Stromal cell of bone marrow (primary cell): ENCODE data around the gene KCNJ6.

Experiments
- DNase-seq: peaks from one replicate; pipeline ENCODE4 v3.0.0-alpha.2; 2012; ENCODE audit warnings: low read depth

The KCNJ6 gene

DNA sequence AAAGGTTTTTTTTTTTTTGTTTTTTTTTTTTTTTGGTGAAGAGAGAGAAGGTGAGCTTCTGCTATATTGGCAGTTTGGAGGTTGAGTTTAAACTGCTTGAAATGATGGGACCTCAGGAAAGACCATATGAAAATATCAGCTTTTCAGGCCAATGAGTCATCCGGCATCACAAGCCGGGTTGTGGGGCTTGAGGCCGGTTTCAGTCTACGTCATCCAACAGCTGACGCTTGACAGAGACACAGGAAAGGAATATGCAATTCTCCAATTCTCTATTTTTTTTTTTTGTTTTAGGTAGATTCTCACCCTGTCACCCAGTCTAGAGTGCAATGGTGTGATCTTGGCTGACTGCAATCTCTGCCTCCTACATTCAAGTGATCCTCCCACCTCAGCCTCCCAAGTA is 52.4 kb downstream of the KCNJ6 start:
- no peak for DNase-seq

DNA sequence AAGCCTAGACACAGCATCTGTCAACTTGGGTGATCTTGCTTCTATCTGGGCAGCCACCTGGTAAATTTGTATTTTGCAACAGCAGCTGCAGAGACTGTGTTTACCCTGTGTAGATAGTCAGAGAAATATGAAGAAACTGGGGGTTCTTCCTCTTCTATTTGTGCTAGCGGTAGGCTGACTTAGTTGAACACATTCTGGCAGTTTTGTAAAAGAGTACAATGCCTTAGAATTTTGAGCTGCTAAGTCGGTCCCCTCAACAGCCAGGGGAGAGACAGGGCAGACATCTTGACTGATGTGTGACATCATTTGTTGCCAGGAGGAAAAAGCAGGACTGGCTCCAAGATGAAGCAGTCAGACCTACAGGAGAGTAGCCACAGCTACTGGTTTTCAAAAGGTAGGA is 53.7 kb downstream of the KCNJ6 start:
- no peak for DNase-seq

DNA sequence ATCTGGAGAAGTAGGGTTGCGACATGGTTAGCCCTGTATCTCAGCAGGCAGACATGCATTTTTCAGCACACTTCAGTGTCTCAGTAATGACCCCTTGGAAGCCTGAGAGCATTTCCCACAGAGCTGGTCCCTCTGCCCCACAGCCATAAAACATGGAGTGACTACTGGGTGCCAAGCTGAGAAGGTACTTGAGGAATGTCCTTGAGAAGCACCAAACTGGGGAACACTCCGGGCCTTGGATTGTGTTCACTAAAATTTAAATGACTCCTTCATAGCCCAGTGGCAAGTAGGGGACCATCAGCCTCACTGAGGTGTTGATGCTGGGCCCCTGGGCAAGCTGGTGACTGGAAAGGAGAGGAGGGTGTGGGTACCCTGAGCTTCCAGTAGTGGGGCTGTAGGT is 54.7 kb downstream of the KCNJ6 start:
- no peak for DNase-seq

DNA sequence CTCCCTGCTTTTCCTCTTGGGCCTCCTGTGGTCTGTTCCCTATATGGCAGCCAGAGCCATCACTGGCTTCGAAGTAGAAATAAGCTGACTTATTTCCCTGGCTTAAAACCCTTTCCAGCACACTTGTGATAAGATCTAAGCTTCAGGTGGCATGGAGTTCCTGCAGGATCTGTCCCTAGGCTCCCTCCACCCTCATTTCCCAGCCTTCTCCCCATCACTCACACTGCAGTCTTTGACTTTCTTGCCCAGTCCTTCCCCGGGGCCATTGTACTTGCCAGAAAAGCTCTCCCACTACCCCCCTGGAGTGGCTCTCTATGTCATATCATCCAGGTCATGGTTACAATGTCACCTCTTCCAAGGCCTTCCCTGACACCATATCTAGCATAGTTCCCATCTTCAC is 55.8 kb downstream of the KCNJ6 start:
- DNase-seq: no peak

DNA sequence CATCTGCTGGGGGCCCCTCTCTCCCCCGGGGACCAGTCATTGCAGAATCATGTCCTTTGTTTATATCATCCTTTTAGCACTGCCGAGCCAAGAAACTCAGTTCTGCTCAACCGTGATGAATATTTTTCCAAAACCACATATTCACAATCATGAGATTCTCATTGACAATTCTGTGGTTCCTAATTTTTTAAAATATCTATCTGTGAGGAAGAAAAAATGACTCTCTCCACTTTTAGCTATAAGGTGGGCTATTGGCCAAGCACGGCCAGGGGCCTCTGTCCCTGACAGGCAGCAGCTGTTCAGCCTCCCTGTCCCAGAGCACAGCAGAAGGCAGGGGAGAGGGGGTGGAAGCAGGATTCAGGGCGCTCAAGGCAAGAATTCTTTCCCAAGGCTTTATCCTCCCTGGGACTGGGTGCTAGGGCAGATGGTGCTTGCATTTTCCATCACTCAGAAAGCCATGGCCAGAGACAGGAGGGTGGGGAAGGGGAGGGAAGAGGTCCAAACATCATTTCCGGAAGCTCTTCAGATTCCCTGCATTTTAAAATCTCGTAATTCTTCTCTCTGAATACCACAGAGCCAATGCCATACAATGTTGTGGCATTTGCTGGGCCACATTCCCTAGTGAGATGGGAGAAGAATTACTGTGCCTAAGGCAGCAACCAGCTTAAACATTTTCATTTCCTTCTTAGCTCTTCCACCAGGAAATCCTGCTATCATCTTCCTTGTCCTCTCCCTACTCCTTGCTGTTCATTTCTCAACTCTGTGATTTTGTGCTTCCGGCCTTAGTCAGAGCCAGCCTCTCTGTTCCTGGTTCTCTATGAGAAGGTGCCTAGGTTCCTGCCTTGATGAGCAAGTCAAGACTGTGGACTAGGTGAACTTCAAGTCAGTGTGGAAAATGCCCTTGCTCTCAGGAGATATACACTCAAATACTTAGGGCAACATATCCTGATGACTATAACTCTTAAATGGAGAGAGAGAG is 60.3 kb downstream of the KCNJ6 start:
- no peak for DNase-seq

DNA sequence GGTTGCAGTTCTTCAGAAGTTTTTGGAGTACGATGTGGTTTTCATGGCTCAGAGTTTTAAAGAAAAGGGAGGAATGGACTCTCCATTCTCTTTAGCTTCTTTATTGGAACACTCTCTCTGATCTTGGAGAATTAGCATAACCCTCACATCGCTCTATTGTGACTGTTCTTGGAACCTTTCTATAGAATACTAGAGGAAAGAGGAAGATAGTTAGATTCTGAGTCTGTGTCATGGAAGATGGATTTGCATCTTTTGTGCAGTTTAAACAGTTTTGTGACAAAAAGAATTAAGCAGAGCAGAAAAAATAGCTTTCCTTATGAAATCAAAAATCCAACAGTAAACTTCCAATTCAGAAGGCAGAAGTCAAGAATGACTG is 61.0 kb downstream of the KCNJ6 start:
- DNase-seq: no peak

DNA sequence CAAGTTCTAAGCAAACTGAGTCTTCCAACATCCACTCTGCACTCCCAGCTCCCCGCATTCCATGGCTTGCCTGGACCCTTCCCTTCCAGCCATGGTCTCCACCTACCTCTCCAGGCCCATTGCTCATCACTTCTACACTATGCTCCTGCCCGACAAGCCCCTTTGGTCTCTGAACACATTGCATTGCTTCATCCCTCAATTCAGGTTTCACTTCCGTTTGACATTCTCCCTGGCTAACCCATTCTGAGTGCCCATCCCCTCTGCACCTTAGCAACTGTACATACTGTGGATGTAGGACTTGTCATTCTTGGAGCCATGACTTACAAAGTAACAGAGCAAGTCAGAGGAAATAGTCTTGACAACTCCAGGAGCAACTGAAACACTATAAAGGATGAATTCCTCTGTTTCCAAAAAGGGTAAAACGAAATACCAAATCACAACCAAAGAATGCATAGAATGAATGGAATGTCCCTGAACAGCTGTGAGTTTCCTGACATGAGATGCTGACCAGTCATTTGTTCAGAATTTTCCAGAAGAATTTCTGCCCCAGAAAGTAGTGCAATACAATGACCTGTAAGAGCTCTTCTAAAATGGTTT is 66.7 kb downstream of the KCNJ6 start:
- DNase-seq: peak; percentile 12

DNA sequence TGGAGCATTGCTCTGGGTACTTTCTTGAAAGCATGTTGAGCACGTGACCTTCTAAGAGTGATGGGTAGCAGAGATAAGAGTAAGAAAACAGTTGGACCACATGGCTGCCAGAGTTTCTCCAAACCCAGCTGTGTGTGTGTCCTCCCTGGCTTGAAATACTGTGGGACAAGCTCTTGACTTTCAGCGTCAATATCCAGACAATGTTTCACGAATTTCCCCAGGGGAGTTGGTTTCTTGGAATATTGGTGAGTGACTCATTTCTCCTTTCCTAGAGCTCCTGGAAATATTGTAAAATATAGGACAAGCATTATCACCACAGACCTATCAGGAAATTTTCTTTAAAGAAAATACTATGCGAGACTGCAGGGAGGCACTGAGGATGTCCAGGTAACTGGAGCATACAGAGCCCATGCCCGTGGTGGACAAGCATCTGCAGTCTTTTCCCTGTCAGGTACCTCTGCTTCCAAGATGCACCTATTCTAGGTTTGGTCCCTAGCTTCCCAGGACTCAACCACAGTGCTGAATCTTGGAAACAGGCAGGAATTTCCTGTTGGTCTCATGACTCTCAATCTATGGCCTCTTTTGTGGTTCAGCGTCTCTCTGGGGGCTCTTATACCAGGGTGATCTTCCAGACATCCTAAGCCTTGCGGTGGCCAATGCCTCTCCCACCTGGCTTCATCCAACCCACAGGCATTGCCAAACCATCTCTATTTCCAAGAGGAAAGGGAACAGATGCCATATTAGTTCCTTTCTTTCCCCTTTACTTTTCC is 67.4 kb downstream of the KCNJ6 start:
- peak; percentile 61 for DNase-seq

DNA sequence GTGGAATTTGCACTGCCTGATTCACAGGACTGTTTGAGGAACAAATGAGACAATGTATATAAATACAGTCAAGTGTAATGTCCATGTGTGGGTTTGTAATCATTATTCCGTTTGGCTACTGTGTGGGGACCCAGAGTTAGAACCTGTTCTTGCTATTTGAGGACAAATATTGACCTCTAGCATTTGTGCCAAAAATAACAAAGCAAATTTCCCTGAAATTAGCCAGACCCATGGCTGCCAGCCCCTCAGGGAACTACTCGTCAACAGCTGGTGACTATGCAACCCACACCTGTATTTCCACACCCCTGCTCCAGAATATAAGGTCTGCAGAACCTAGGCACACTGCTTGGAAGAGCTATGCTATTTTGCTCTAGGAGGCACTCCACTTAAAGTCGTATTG is 70.7 kb downstream of the KCNJ6 start:
- DNase-seq: no peak

DNA sequence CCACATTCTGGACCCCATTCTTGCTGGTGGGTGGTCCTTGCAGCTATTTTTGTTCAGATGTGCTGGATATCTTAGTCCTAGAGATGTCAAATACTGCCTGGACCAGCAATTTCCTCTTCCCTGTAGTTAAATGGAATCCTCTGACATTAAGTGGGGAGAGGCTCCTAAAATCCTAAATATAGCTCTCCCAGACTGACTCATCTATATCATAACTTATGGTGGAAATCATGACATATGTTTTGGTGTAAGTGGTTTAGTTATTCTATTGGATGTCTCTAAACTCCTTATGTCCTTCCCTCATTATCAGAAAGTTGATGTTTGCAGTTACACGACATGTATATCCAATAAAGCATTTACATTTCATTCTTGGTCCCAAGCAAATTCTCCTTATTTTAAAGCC is 73.1 kb downstream of the KCNJ6 start:
- no peak for DNase-seq

DNA sequence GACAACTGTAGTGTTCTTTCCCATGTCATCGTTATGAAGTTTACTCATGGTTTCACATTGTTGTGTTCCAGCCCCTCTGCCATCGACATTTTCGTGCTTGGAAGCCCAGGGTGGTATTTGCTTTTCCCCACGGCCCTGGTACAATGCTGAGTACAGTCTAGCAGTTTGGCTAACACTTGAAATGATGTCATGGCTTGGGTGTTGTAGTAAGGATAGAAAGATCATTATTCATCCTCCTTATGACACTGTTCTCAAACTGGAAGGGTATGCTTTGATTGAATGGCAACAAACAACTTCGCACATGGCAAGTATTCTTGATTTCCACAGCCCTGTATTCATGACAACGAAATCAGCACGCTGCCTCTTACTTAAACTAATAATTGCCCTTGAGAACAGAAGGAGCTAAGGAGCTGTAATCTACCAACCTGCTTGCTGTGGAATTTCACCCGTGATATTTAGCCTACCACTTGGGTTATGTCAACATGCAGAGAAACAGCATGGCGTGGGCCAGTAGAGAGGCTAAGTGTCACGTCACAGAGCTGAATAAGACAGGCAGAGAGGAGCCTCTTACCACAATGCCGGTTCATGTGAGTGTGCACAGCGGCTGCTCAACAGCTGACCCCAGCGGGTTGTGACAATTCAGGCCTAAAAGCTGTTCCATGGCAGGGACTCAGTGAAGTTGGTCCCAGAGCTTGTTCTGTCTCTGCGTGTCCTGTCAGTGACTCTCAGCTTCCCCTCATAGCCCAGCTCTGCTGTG is 73.9 kb downstream of the KCNJ6 start:
- no peak for DNase-seq

DNA sequence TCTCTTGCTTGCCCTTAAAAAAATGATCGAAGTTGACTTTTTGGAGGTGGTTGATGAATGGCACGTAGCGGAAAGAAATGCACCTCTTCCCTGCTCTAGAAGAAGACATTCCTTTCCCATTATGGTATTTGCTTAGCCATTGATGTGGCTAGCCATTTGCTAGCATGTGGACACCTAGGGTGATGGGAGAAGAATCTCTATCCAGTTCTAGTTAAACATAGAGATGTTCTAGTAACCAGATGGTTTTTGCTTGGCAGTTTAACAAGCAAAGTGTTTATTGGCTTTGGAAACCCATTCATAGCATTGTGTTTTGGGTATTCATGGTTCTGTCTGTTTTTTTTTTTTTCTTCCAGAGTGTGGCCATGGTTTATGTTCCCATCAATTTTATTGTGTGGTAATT is 78.9 kb downstream of the KCNJ6 start:
- no peak for DNase-seq

DNA sequence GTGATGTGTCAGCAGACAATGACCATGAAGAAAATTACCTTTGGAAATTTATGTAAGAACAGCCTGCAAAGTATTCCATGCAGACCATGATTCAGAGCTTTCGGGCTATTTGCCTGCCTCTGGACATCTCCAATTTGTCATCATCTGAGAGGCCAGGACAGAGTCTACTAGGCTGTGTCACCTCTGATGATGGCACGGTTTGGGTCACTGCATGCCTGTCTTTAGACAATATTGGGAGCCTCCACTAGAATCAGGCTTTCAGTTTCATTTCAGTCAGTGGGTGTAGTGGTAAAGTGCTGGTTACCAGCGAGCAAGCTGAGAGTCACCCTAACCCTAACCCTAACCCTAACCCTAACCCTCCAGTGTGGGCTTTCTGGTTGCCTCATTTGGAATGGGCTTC is 80.8 kb downstream of the KCNJ6 start:
- no peak for DNase-seq

DNA sequence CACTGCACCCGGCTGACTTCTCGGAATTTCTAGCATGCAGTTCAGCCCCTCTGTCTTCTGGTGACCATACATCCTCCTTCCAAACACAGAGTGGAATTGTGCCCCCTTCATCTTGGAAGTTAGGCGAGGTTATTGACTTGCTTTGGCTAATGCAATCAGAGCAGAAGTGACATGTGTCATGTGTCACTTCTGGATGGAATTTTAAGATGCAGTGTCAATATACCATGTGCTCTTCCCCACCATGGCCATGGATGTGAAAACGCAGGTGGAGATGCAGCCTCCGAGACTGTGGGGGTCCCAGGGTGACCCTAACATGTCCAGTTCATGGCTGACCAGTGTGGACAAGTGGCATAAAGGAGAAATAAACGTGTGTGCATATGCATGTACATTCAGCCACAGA is 83.0 kb downstream of the KCNJ6 start:
- no peak for DNase-seq

DNA sequence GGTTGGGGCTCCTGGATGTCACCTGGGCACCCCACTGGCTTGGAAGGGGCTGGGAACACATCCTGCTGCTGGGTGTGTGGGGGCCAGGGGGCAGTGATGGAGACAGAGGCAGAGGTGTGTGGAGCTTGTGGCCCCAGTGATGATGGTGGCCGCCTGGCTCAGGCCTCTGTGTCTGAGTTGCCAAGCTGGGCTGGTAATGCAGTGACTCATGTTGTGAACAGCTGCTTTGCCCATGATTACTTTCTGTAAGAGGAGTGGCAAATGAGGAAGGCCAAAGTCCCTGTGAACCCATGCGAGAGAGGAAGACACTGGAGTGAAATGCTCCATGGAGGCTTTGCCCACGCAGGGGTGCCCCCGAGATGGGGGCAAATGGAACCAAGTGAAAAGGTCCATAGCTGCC is 86.8 kb downstream of the KCNJ6 start:
- DNase-seq: peak; percentile 48

DNA sequence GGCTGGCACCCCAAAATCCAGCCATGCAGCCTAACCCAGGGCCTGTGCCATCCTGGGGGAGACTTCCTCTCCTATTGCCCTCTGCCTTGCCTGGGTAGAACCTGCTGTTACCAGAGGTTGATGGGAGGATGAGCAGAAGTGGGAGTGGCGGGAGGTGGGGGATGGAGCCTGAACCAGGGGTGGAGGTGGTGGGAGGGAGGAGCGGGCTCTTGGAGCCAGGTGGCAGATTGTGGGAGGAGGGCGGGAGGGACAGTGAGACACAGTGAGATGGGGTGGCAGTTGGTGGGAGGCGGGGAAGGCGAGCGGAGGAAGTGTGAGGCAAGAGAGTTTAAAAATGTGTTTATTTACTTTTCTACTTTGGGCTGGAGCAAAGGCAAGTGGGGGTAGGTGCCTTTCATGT is 87.3 kb downstream of the KCNJ6 start:
- no peak for DNase-seq

DNA sequence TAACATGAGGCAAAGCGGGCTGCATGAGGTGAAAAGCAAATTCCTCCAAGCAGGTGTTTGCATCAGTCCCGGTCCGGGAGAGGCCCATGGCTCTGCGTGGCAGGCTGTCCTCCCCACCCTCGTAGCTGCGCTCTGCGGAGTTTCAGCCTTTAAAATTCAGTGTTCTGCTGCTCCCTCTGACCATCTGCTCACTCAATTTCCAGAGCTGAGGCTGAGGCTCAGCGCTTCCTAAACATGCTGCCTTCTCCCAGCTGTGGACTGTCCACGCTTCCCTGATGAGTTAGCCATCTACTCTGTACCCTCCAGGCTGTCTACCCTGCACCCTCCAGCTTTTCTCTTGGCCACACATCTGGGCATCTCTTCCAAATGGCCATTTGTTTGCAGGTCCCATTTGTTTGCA is 87.7 kb downstream of the KCNJ6 start:
- DNase-seq: no peak

DNA sequence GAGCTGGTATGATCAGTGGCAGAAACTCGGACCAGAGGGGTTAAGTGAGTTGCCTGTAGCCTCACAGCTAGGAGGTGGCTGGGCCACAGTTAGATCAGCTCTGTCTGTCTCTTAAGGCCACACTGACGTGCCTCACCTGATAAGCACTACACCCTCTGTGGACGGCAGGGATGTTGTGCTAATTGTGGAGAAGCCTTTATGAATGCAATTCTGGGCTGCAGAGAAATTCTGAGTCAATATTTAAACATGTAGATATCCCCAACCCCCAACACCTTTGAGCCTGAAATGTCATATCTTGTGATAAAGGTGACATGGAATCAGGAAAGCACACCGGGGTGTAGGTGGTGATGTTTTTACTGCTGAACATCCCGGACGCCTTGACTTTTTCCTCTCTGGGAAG is 88.3 kb downstream of the KCNJ6 start:
- no peak for DNase-seq

DNA sequence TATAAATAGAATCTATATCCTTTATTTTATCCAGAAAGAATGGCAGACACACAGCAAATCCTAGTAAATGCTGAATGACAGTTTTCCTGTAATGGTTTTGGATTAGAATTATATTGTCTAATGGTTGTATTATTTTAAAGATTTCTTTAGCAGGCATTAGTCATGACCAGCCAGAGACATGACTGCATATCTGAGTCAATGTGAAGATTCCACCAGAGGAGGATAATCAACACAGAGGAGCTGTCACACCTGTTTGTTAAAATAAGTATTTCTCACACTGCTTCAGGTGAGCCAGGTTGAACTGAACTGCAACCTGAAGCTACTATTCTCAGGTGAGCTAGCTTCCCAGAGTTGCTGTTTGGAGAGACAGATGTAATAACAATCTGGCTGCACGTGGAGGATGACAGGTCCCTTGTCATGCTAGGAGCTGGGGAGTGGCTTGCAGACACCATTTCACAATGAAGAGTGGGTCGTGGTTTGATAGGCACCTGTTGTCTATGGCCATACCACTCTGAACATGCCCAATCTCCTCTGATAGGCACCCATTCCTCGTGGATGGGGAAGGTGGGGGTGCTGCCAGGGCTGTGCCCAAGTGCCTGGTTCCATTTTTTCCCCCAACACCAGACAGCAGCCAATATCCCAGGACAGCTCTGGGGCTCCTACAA is 94.3 kb downstream of the KCNJ6 start:
- no peak for DNase-seq

DNA sequence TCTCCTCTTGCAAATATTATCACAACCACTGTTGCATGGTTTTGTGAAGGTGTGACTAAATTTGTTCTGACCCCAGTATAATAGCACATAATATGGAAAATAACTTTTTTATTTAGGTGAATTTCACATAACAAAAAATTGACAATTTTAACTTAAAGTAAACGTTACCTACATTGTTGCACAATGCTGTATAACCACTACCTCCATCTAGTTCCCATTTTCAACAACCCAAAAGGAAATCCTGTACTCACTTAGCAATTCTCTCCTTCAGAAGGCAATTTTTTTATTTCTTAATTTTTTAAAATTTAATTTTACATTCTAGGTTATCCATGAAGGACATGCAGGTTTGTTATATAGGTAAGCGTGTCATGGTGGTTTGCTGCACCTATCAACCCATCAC is 95.2 kb downstream of the KCNJ6 start:
- no peak for DNase-seq

DNA sequence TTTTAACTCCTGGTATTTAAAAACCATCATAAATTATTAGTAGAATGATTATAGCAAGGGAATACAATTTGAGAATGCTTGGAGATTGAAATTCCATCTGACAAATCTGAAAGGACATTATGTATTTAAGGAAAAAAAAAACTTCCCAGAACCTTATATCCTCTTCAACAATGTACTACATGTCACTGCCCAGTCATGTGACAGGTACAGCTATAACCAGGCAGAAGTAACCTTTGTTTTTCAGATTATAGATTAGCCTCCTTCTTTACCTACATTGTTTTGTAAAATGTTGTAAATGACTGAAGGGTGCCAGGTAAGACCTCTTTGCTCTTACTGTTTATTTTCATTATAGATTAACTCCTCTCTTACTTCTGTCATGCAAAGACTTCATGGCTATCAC is 96.9 kb downstream of the KCNJ6 start:
- DNase-seq: no peak

DNA sequence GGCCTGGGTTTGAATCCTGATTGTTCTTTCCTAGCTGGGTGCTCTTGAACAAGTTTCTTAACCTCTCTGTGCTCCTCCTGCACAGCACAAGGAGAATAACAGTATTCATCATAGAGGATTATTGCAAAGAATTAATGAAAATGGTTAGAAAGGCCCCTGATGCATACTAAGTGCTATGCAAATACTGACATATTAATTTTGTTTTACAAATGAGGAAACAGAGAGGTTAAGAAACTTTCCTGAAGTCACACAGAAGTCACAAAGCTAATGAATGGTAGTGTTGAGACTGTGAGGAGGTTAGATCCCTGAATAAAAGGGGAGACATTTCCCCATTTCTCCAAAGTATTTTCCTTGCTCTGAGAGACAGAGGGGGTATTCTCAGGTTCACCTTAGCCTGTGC is 99.0 kb downstream of the KCNJ6 start:
- no peak for DNase-seq
